ENCODE measurements around the gene ZNF774. TPM values are rescaled to one million over a fixed set of nuclear protein-coding genes. Genes with fewer than 3 reads are reported as not detected.

The ZNF774 gene
- total and polyA plus RNA-seq, 12 donors = 2.2 to 19.6 (median 6.4) TPM

DNA sequence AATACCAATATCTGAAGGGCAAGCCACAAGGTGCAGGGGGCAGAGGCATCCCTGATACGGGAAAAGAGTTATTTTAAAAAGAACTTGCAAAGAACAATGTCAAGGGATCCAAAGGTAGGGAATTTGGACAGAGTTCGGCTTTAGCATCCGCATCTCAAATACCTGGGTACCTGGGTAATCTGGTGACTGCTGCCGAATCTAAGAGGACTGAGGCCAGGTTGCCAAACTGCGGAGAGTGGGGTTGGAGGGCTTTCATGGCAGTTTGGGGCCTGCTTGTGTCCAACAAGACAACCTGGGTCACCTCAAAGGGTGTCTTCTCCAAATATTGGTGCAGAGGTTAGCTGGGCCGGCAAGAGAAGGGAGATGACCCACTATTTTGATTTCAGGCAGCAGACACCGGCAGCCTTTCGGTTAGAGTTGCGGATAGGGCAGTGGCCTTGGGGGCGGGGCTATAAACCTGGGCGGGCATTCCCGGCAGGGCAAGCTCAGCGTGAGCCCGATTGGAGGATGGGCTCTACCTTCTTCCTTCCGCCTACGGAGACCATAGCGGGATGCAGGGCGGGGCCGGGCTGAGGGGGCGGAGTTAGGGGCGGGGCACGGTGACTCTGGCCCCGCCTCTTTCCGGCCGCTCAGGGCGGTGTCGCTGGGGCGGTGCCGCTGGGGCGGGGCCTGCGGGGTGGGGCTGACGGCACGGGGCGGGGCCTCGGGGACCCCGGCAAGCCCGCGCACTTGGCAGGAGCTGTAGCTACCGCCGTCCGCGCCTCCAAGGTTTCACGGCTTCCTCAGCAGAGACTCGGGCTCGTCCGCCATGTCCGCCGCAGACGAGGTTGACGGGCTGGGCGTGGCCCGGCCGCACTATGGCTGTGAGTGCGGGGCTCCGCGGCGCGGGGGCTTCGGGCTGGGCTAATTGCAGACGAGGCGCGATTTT is 35.7 kb downstream of the ZNF774 start, which contains the start of gene IQGAP1:
Gene IQGAP1 (plus strand): TSS at position 709 of the 928 bp plus-strand sequence. CDS start 100 bp downstream, at position 809.
- peak; percentile 96 to 99 (median 97) for ATAC-seq
- H3K27ac ChIP-seq = peak within 1 kb of the TSS; percentile 81 to 99 (median 97)
- no peaks in the 10 kb centered on the region for H3K9me3 ChIP-seq
- no peaks in the 10 kb centered on the region for H3K27me3 ChIP-seq
- H3K36me3 ChIP-seq = peaks cover 0 to 31% (median 14%) of the 10 kb centered on the region in 9 donors
- 6% methylated on average over 54 to 62 of the region's 62 CpGs for WGBS, 2 donors
- TF ChIP-seq, protein P1, sequence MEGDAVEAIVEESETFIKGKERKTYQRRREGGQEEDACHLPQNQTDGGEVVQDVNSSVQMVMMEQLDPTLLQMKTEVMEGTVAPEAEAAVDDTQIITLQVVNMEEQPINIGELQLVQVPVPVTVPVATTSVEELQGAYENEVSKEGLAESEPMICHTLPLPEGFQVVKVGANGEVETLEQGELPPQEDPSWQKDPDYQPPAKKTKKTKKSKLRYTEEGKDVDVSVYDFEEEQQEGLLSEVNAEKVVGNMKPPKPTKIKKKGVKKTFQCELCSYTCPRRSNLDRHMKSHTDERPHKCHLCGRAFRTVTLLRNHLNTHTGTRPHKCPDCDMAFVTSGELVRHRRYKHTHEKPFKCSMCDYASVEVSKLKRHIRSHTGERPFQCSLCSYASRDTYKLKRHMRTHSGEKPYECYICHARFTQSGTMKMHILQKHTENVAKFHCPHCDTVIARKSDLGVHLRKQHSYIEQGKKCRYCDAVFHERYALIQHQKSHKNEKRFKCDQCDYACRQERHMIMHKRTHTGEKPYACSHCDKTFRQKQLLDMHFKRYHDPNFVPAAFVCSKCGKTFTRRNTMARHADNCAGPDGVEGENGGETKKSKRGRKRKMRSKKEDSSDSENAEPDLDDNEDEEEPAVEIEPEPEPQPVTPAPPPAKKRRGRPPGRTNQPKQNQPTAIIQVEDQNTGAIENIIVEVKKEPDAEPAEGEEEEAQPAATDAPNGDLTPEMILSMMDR (IDR thresholded peaks at IDR 0.05) = no peak
- H3K4me1 ChIP-seq = peaks cover 15 to 46% (median 43%) of the 10 kb centered on the region in 9 donors
- intact Hi-C loops (cut with DNase I) = loop anchor here in 2 of 10 donors (2.0 to 5.0 kb wide), 2 partner anchors 71 to 75 kb away; no protein-coding TSS in a partner anchor
- DNase-seq = peak; percentile 98
- peak within 1 kb of the TSS; percentile 57 to 97 (median 84) for H3K4me3 ChIP-seq

- WGBS, 2 donors = 2% methylated on average over 51 to 52 of the region's 52 CpGs
- ATAC-seq (peak; percentile 40 to 70 (median 64)), DNase-seq (peak; percentile 66 to 73)
- Histone ChIP-seq H3K36me3 (peaks cover 0 to 40% (median 14%) of the 10 kb centered on the region in 9 donors), H3K9me3 (no peaks in the 10 kb centered on the region), H3K27ac (peak overlapping the region; percentile 81 to 99 (median 97)), H3K27me3 (no peaks in the 10 kb centered on the region), H3K4me3 (peak overlapping the region; percentile 57 to 97 (median 84)), H3K4me1 (peaks cover 15 to 55% (median 52%) of the 10 kb centered on the region in 9 donors)
- intact Hi-C loops (cut with DNase I) = loop anchor here in 2 of 10 donors (2.0 to 5.0 kb wide), 2 partner anchors 70 to 74 kb away; no protein-coding TSS in a partner anchor
- TF ChIP-seq, protein P1 (IDR thresholded peaks at IDR 0.05) = peak in 3 of 9 donors; percentile 7 to 31 (median 19)
These were observed 36.6 kb downstream of the ZNF774 start for GRCh38 chr15:90388462-90389380.

DNA sequence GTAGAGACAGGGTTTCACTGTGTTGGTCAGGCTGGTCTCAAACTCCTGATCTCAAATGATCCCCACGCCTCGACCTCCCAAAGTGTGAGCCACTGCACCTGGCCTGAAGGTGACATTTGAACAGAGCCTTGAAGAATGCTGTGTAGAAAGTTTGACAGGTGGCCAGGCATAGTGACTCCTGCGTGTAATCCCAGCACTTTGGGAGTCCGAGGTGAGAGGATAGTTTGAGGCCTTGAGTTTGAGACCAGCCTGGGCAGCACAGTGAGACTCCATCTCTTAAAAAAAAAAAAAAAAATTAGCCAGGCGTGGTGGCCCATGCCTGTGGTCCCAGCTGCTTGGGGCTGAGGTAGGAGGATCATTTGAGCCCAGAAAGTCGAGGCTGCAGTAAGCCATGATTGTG is 37.4 kb downstream of the ZNF774 start:
- H3K36me3 ChIP-seq = peaks cover 0 to 42% (median 14%) of the 10 kb centered on the region in 9 donors
- no peaks in the 10 kb centered on the region for H3K9me3 ChIP-seq
- TF ChIP-seq, protein P1 (IDR thresholded peaks at IDR 0.05) = no peak
- H3K27ac ChIP-seq = peak overlapping the region in 7 of 10 donors; percentile 95 to 99 (median 97)
- 62 to 70% methylated on average over 6 of the region's 6 CpGs for WGBS, 2 donors
- H3K27me3 ChIP-seq = no peaks in the 10 kb centered on the region
- H3K4me1 ChIP-seq = peaks cover 19 to 62% (median 60%) of the 10 kb centered on the region in 9 donors
- intact Hi-C loops (cut with DNase I) = loop anchor here in 2 of 10 donors (2.0 to 5.0 kb wide), 2 partner anchors 69 to 73 kb away; no protein-coding TSS in a partner anchor
- ATAC-seq (no peak), DNase-seq (no peak)
- peak overlapping the region; percentile 57 to 97 (median 84) for H3K4me3 ChIP-seq
